Hepatocyte (in vitro differentiated cells): ENCODE data around the gene CTNNA3. TPM values are rescaled to one million over a fixed set of nuclear protein-coding genes. Genes with fewer than 3 reads are reported as not detected.

Experiments used
- DNase-seq: peaks from one replicate; pipeline ENCODE4 v3.0.0-alpha.2; 2016; ENCODE audit warnings: low spot score
- H2AFZ ChIP-seq: fragments of 200-600 bp; sonication (generic); 2 replicates; pipeline ENCODE4 v1.6.0; 2016; ENCODE audit warnings: antibody characterized with exemption, mild to moderate bottlenecking
- H3K27ac ChIP-seq: fragments of 200-600 bp; sonication (generic); 2 replicates; pipeline ENCODE4 v1.5.1; 2016; ENCODE audit warnings: mild to moderate bottlenecking
- H3K27me3 ChIP-seq: fragments of 200-600 bp; sonication (generic); 2 replicates; pipeline ENCODE4 v1.6.1; 2016
- H3K36me3 ChIP-seq: fragments of 200-600 bp; sonication (generic); replicated peaks from 2 replicates; pipeline ENCODE4 v1.5.1; 2016; ENCODE audit warnings: low read depth; ENCODE audit not compliant: insufficient read depth
- H3K4me1 ChIP-seq: fragments of 200-600 bp; sonication (generic); 2 replicates; pipeline ENCODE4 v1.5.1; 2016; ENCODE audit warnings: mild to moderate bottlenecking, moderate library complexity; ENCODE audit not compliant: insufficient read depth
- H3K4me2 ChIP-seq: fragments of 200-600 bp; sonication (generic); 2 replicates; pipeline ENCODE4 v1.6.0; 2016
- H3K4me3 ChIP-seq: fragments of 200-600 bp; sonication (generic); 2 replicates; pipeline ENCODE4 v1.5.1; 2016; ENCODE audit warnings: mild to moderate bottlenecking
- H3K79me2 ChIP-seq: fragments of 200-600 bp; sonication (generic); 2 replicates; pipeline ENCODE4 v1.6.0; 2017; ENCODE audit warnings: mild to moderate bottlenecking
- H3K9me2 ChIP-seq: fragments of 200-600 bp; sonication (generic); replicated peaks from 2 replicates; pipeline ENCODE4 v1.6.0; 2017; ENCODE audit warnings: mild to moderate bottlenecking; ENCODE audit not compliant: insufficient read depth
- H3K9me3 ChIP-seq: fragments of 200-600 bp; sonication (generic); 2 replicates; pipeline ENCODE4 v1.5.1; 2016; ENCODE audit warnings: low read depth, mild to moderate bottlenecking
- H4K20me1 ChIP-seq: fragments of 200-600 bp; sonication (generic); 2 replicates; pipeline ENCODE4 v1.6.0; 2016; ENCODE audit warnings: mild to moderate bottlenecking; ENCODE audit not compliant: insufficient read depth, poor library complexity, severe bottlenecking
- EZH2 ChIP-seq: fragments of 200-600 bp; sonication (generic); IDR thresholded peaks from 2 replicates; pipeline ENCODE4 v1.6.1; 2016; ENCODE audit warnings: antibody characterized with exemption, mild to moderate bottlenecking, borderline replicate concordance
- EZH2phosphoT487 ChIP-seq: fragments of 200-600 bp; sonication (generic); IDR thresholded peaks from one replicate; pipeline ENCODE4 v1.6.1; 2018; ENCODE audit warnings: antibody characterized with exemption, mild to moderate bottlenecking, low read depth, moderate library complexity; ENCODE audit not compliant: unreplicated experiment, severe bottlenecking
- WGBS: methylation state at CpG from one replicate; pipeline ENCODE4 v1.1.6; 2016; ENCODE audit warnings: low lambda C conversion rate; ENCODE audit errors: missing lambda C conversion rate; 5-methylcytosine and 5-hydroxymethylcytosine counted together
- polyA plus RNA-seq: library from polyadenylated mRNA; unstranded; fragments of >200 nt; fragmentation: Nextera tagmentation; extraction: Ambion mirVana; gene quantifications from 2 replicates; pipeline ENCODE4 v1.2.1, GENCODE V29; 2016
- total RNA-seq: library from RNA; depleted of rRNA; stranded (reverse); fragments of >200 nt; gene quantifications from 2 replicates; pipeline ENCODE4 v1.2.3, GENCODE V29; 2014
- TF ChIP-seq, protein P1 (sequence below): fragments of 200-600 bp; sonication (generic); IDR thresholded peaks from 2 replicates; pipeline ENCODE4 v1.5.1; 2016; ENCODE audit warnings: antibody characterized with exemption, mild to moderate bottlenecking; ENCODE audit not compliant: poor library complexity

CTNNA3 gene
- total and polyA plus RNA-seq, 2 experiments from 2014 or later: 12.9 to 25.9 TPM

DNA sequence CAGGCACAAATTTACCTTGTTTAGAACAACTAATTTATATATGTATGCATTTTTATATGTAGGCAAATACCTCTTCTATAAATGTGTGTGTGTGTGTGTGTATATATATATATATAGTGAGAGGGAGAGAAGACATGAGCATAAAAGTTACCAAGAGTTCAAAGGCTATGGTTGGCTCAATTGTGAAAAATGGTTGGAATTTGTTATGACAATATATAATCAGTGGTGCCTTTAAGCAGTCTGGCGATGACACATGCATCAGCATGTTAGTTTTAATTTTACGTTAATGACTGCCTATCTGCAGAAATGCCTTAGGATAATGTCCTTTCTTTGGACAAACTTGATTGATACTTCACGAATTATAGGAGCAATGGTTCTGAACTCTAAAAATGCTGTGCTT lies 1750.9 kb downstream of the CTNNA3 start:
- H3K4me3 ChIP-seq: no peak overlapping the region
- WGBS: 75% methylated on average over 3 of the region's 3 CpGs
- H3K79me2 ChIP-seq: no peaks in the 10 kb centered on the region
- H3K27ac ChIP-seq: no peak overlapping the region
- no peaks in the 10 kb centered on the region for H3K9me3 ChIP-seq
- H3K9me2 ChIP-seq: no peaks in the 10 kb centered on the region
- H3K36me3 ChIP-seq: no peaks in the 10 kb centered on the region
- TF ChIP-seq EZH2phosphoT487 (no peak), EZH2 (no peak)
- TF ChIP-seq, protein P1, sequence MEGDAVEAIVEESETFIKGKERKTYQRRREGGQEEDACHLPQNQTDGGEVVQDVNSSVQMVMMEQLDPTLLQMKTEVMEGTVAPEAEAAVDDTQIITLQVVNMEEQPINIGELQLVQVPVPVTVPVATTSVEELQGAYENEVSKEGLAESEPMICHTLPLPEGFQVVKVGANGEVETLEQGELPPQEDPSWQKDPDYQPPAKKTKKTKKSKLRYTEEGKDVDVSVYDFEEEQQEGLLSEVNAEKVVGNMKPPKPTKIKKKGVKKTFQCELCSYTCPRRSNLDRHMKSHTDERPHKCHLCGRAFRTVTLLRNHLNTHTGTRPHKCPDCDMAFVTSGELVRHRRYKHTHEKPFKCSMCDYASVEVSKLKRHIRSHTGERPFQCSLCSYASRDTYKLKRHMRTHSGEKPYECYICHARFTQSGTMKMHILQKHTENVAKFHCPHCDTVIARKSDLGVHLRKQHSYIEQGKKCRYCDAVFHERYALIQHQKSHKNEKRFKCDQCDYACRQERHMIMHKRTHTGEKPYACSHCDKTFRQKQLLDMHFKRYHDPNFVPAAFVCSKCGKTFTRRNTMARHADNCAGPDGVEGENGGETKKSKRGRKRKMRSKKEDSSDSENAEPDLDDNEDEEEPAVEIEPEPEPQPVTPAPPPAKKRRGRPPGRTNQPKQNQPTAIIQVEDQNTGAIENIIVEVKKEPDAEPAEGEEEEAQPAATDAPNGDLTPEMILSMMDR: no peak
- no peak overlapping the region for H3K4me2 ChIP-seq
- DNase-seq: no peak
- peaks cover 15% of the 10 kb centered on the region for H3K4me1 ChIP-seq
- no peaks in the 10 kb centered on the region for H4K20me1 ChIP-seq
- H3K27me3 ChIP-seq: no peaks in the 10 kb centered on the region
- H2AFZ ChIP-seq: no peak overlapping the region

DNA sequence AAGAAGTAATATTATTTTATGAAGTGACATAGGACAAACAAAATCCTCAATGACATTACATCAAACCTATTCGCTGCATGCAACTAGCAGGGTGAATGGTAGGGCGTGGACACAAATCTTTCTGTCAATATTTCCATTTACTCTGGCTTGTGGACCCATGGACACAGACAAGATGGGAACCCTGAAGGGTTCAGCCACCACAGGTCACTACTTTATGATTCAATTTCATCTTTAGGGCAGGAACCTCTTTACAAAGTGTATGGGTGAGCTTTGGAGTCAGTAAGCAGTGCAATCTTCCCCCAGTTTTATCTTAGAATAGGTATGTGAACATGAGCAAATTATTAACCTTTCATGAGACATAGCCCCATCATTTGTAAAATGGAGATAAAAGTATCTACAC lies 1752.5 kb downstream of the CTNNA3 start:
- no peak overlapping the region for H3K4me3 ChIP-seq
- no peak overlapping the region for H3K4me2 ChIP-seq
- H3K9me2 ChIP-seq: no peaks in the 10 kb centered on the region
- no peak for TF ChIP-seq EZH2phosphoT487
- TF ChIP-seq EZH2: no peak
- TF ChIP-seq, protein P1: no peak
- no peaks in the 10 kb centered on the region for H4K20me1 ChIP-seq
- no peaks in the 10 kb centered on the region for H3K27me3 ChIP-seq
- H3K27ac ChIP-seq: no peak overlapping the region
- 52% methylated on average over 2 of the region's 2 CpGs for WGBS
- peak; percentile 27 for DNase-seq
- no peaks in the 10 kb centered on the region for H3K79me2 ChIP-seq
- H3K36me3 ChIP-seq: no peaks in the 10 kb centered on the region
- H3K9me3 ChIP-seq: no peaks in the 10 kb centered on the region
- H3K4me1 ChIP-seq: peaks cover 15% of the 10 kb centered on the region
- no peak overlapping the region for H2AFZ ChIP-seq

DNA sequence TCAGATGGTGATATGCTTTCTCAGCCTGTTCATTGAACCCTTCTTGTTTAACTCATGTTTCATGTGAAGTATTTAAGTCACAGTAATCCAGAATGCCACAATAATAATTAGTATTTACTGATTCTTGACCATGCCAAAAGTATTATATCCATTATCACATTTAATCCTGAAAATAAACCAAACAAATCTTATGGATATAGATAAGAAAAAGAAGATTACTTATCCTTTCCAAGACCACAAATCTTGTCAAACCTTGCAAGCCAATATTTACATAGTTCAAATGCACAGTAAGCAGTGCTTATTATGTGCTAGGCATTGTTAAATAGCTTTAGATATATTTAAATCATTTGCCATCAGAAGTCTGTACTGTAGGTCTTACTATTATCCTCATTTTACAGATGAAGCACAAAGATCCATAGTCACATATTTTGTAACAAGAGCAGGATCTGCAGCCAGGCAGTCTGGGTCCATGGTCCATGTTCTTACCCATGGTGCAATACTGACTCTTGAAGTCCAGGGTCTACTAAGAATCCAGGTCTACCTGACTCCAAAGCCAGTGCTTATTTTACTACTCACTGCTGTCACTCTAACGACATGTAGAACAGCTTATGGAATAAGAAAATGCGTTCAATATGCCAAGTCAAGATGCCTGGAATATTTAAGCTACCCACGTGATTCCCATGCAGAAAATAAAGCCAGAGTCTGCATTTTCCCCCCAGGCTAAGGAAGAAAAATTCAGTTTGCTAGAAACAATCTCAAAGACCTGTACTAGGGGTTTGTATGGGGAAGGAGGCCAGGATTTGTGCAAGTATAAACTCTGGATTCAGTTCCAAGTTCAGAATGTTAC lies 1755.0 kb downstream of the CTNNA3 start:
- Histone ChIP-seq H3K4me2 (no peak overlapping the region), H3K9me2 (no peaks in the 10 kb centered on the region), H4K20me1 (no peaks in the 10 kb centered on the region), H2AFZ (no peak overlapping the region), H3K27ac (peak overlapping the region; percentile 17), H3K4me3 (no peak overlapping the region), H3K9me3 (no peaks in the 10 kb centered on the region), H3K4me1 (peaks cover 15% of the 10 kb centered on the region), H3K79me2 (no peaks in the 10 kb centered on the region), H3K27me3 (no peaks in the 10 kb centered on the region), H3K36me3 (no peaks in the 10 kb centered on the region)
- DNase-seq: peak; percentile 46
- TF ChIP-seq, protein P1: no peak
- TF ChIP-seq EZH2phosphoT487: no peak
- TF ChIP-seq EZH2: no peak
- WGBS: 32% methylated on average over 3 of the region's 3 CpGs
